DMS114 treated with DMSO at 0.1 percent for 48 hours (cell line): Measurements from ENCODE around the gene ZNF296.
"Not testable (repeated sequence)": the region's sequence is repeated elsewhere in the genome, so short reads cannot be mapped to it uniquely, and the experiment has no call there.

Experiments
- DNase-seq: peaks from one replicate; lab custom pipeline; 2025; ENCODE audit not compliant: unreplicated experiment; lab: John Stamatoyannopoulos, UW

ZNF296 gene

DNA sequence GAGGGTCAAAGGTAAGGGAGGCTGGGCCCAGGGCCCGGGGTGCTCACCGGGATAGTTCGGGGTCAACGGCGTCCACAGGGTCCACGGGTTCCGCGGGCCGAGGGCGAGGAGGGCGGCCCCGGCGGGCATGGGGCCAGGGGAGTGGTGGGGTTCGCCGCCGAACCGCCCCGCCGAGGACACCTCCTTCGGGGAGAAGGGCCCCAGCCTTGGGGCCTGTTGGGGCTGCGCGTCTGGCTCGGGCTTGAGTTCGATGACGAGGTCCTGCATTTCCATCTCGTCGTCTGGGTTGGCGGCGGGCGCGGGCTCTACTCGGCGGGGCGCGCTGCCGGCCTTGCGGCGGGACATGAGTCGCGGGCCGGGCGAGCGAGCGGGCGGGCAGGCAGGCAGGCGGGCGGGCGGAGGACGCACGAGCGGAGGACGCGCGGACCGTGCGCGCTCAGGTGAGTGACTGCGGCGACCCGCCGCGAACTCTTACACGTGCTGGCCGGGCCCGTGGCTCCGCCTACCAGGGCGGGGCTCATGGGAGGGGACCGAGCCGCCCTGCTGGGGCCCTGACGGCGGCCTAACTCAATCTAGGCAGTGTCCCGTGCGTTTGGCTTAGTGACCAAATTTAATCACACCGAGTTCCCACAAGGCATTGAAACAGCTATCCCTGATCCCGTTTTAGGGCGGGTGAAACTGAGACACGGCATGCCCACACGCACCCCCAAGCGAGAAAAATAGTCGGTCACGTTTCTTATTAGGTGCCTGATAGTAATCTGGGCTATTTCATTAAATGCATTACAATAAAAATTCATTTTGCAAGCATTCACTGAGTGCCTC lies at the start of gene ZNF296:
Gene ZNF296, minus strand, starts transcription at position 450 of the 822 bp plus-strand sequence. Its CDS starts 105 bp downstream, at position 345.
- DNase-seq = no peak

DNA sequence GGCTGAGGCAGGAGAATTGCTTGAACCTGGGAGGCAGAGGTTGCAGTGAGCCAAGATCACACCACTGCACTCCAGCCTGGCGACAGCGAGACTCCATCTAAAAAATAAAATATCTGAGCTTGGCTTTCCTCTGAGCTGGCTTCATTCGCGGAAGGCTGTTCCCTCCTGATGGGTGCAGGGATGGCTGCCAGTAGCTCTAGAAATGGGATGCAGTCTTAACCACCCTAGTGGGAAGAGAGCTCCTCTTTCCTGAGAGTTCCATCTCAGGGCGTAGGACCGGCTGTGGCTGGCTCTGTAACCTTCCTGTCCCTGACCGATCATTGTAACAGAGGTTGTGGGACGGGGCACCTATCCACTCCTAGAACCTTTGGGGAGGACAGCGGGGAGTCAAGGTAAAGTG lies 49.1 kb upstream of the ZNF296 start:
- no peak for DNase-seq

DNA sequence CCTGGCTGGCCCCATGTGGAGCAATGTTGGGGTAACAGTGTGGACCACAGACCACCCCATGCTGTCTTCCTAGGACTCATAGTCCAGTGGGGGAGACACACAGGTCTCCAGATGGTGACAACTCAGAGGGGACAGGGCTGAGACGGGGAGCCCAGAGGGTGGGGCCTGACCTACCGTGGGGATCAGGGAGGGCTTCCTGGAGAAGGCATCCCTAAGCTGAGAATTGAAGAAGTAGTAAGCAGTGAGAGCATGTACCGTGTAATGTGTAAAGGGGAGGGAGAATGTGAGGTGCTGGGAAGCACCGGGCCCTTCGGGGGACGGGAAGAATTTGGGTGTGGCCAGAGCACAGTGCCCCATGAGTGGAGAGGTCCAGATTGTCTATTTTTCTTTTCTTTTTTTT lies 47.7 kb upstream of the ZNF296 start:
- DNase-seq = no peak

DNA sequence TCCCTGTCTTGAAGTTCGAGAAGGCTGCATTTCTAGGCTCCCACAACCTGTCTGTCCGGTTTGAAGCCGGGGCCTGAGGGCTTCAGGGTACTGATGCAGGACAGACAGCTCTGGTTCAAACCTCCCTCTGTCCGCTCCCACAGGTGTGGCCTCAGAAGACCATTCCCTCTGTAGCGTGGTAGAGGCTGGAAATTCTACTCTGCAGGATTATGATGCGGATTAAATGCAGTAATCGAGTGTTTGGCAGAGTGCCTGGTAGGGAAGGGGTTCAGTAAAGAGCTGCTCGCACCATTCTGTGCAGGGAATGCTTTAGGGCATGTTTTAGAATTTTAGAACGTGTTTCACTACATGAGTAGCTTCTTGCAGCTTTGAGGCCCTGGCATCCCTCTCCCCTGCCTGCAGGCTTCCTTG lies 47.2 kb upstream of the ZNF296 start:
- no peak for DNase-seq

DNA sequence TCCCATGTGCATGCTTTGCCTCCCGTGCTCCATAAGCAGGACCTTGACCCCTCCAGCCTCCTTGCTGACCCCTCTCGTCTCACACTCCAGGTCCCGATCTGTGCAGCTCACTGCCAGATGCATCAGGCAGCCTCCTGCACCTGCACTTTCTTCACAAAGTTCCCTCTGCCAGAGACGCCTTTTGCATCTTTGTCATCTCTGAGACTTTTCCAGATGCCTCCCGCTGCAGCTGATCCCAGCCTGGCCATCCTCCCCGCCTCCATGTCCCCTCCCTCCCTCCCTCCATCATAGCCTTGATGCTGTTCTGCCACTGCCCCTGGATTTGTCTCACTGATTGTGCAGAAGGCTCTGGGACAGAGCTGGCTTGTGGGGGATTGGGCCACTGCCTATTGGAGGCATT lies 46.6 kb upstream of the ZNF296 start:
- DNase-seq = no peak

DNA sequence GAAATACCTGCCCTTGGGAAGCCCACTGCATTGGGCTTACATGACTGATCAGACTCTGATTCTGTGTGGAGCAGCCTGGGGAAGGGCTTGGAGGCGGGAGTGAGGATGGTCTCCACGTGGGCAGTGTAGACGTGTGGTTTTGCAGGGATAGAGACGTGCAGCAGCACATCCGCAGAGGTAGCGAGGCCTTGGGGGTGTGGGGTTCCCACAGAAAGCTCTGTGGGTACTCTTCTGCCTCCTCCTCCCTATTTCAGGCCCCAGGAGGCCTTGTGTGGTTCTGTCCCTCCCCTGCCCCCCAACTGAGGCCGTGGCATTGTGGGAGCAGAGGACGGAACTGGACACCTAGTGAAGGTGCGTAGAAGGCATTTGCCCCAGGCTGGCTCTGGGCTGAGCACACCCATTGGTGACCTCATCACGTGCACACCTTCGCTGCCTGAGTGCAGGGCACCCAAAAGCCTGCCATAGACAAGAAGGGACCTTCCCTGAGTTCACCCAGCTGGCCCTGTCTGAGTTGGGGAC lies 45.6 kb upstream of the ZNF296 start:
- no peak for DNase-seq

DNA sequence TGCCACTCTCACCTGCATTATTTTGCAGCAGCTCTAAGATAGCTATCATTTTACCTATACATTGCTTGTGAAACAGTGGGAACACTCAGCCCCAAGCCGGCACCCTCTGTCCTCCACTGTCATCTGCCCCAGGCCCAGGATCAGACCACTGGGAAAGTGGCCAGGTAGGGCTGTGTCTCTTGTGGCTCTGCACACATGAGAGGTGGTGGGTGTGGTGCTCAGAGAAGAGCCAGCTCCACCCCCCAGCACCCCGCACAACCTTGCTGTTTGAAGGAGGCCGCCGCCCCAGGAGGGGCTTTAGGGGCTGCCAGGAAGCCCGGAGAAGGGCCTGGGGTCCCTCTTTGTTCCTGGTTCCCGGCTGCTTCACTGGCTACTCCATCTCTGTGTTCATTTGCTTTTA lies 43.3 kb upstream of the ZNF296 start:
- DNase-seq = no peak

DNA sequence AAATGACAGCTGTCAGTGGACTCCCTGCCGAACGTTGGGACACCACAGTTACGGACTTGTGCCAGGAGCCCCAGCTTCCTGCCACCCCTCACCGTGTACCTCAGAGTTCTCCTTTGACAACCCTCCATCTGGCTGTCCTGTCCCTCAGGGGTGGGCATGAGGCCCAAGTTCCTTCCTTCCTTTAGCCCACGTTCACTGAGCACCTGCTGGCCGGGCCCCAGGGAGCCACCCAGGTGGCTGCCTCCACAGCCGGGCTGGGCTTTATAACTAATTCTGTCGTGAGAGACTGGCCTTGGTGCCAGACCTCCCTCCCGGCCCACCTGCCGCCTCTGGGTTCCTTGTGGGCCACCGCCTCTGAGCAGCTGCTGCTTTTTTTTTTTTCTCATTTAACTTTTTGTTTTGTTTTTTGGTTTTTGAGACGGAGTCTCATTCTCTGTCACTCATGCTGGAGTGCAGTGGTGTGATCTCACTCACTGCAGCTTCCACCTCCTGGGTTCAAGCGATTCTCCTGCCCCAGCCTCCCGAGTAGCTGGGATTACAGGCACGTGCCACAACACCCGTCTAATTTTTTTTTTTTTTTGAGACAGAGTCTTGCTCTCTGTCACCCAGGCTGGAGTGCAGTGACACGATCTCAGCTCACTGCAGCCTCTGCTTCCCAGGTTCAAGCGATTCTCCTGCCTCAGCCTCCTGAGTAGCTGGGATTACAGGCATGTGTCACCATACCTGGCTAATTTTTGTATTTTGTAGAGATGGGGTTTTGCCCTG lies 42.5 kb upstream of the ZNF296 start:
- DNase-seq = not testable (repeated sequence)

DNA sequence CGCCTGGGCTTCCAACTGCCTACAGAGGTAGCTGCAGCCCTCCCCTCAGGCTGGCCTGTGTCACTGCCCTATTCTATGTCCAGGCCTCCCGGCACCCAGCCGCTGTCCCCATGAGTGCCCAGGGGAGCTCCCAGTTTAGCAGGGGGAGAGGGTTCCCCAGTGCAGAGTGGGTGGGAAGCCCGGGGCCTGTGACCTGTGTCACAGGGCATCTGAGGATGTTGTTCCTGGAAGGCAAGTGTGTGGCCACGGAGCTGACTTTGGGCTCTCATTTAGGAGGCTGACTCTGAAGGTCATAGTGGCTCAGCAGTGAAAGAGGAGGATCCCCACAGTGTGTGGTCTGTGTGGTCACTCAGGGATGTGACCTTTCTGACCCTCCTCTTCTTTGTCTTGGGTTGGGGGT lies 41.8 kb upstream of the ZNF296 start:
- no peak for DNase-seq

DNA sequence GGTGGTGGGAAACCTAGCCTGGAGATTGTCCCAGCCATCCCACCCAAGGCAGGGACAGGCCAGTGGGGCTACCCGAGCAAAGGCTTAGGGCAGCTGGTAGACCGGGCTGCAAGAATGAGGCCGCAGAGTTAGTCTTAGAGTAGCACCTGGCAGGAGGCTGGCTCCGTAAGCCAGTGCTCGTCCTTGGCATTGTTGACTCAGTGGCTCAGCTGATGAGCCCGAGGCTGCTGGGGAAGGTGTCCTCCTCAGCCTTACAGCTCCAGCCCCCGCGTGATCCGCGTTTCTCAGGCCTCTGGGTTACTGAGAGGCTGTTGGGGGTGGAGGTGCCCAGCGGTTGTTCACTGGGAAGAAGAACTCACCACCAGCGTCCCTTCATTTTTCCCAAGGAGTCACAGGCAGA lies 41.4 kb upstream of the ZNF296 start:
- DNase-seq = no peak

DNA sequence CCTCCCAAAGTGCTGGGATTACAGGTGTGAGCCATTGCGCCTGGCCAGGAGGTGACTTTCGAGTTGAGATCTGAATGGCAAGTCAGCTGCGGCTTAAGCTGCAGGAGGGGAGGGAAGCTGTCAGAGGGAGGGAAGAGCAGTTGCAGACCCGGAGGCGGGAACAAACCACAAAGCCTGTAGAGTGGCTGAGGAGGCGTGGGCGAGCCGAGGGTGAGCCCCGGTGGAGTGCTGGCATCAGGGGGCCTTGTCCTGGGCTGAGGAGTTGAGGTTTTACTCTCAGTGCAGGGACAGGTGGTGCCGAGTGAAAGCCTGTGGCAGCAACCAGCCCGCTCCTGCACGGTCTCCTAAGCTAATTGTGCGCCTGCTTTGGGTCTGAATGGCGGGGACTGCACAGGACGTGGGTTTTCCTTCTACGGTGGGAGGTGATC lies 40.9 kb upstream of the ZNF296 start:
- DNase-seq = no peak

DNA sequence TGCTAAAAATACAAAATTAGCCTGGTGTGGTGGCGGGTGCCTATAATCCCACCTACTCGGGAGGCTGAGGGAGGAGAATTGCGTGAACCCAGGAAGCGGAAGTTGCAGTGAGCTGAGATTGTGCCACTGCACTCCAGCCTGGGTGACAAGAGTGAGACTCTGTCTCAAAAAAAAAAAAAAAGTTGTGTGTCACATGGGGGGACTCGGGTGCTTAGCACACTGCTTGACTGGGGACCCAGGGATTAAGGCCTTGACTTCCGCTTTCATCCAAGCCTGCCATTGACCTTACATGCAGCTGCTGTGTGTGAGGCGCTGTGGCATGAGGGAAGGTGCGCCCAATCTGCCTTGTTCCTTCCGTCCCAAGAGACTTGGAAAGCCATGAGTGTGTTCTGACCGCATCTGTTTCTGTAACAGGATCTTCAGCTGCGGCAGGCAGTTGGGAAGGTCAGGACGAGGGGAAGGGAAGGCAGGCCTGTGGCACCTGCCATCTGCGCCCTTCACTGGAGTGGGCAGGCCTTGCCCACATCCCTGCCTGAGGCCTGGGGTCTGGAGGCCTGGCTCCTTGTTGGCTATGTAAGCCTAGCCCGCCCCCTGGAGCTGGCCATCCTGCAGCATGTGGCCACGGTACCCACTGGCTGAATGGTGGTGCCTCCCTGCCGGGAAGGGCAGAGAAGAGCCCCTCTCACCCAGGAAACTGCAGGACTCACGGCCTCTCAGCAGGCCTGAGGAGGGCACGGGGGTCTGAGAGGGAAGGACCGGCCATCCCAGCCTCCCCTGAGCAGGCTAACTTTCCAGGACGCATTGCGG lies 39.7 kb upstream of the ZNF296 start:
- DNase-seq = no peak

DNA sequence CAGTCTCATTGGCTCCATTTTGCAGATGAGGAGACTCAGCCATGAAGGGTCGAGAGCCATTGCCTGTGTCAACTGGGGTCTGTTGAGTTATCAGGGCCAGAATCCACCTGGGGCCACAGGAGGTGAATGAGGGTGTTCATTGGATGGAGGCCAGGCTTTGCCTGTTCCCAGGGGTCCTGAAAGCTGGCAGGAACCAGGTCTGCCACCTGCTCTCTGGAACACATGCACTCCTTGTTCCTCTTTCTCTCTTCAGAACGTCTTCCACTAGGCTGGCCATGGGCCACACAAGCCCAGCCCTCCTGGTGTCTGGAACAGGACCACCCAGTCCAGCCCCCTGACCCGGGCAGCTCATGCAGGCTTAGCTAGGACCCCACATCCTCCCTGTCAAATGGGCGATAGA lies 37.8 kb upstream of the ZNF296 start:
- no peak for DNase-seq

DNA sequence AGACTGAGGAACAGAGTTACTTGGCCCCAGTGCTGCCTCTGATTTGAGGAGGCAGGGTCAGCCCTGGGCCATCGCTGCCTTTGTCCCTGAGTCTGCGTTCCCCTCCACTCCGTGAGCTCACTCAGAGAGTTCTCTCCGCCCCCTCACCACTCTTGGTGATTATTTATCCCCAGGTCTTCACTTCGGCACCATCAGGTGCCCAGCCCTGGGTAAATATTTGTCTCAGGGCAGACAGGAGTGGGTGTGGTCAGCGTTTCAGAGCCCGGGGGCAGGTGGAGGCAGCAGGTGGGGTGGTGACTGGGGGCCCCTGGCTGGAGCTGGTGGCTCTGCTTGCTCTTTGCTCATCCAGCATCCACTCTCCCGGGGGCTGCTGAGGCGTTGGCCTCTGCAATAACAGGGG lies 37.4 kb upstream of the ZNF296 start:
- DNase-seq = no peak

DNA sequence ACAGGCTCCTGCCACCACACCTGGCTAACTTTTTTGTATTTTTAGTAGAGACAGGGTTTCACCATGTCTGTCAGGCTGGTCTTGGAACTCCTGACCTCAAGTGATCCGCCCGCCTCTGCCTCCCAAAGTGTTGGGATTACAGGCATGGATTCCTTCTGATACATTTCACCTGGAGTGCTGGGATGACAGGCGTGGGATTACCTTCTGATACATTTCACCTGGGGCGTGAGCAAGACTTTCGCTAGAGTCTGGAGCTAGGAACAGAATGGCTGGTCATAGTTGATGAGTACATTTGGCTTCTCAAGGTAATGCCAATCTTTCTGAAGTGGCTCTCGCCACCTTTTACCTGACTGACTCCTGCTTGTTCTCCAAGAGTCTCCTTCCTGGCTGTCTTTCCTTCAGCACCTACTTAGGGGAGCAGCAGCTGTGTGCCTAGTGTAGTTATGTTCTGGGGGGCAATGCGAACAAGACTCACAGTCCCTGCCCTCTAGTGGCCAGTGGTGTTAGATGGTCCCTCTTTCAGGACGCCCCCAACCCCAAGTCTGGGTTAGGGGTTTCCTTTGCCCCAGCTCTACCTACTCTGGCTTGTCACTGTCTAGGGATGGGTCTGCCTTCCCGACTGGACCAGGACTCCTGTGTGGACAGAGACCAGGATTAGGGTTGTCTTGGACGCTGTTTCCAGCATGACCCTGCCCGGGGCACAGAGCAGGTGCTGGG lies 36.0 kb upstream of the ZNF296 start:
- DNase-seq = no peak

DNA sequence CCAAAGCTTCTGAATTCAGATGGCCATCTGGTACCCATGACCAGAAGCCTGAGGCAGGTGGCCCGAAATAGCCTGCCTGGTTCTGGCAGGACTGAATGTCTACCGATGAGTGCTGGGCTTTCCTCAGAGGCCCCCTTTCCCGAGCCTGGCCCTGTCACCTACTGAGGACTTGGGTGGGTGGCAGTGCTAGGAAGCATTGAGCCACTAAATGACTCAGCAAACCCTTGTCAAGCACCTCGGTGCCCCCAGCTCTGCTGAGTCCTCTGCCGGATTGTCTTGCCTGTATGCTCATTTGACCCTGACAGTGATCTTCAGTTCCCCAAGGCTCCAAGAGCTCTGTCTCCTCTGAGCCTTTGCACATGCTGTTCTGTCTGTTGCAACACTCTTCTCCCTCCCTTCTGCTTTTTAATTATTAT lies 34.6 kb upstream of the ZNF296 start:
- no peak for DNase-seq

DNA sequence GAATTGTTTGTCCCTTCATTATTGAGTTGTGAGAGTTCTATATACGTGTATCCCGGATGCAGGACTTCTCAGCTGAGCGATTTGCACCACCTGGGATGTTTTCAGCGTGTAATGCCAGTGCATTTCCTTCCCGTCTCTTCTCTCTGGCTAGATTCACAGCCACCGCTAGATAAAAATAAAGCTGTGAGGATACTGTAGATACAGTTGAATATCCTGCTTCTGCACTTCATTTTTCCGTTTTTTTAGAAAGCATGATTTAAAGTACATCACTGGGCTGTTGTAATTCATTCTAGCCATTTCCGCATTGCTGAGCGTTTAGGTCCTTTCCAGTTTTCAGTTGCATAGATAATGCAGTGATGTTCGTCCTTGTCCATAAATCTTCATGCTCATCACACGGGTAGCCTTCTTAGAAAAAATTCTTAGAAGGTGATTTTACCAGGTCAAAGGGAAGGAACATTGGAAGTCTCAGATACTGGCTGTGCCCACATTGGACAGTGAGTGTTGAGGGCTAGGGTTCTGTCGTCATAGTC lies 31.4 kb upstream of the ZNF296 start:
- DNase-seq = no peak

DNA sequence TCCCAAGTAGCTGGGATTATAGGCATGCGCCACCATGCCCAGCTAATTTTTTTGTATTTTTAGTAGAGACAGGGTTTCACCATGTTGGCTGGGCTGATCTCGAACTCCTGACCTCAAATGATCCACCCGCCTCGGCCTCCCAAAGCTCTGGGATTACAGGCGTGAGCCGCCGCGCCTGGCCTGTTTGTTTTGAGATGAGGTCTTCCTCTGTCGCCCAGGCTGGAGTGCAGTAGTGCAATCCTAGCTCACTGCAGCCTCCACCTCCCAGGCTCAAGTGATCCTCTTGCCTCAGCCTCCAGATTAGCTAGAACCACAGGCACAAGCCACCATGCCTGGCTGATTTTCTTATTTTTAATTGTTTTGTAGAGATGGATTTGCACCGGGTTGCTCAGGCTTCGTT lies 30.1 kb upstream of the ZNF296 start:
- not testable (repeated sequence) for DNase-seq

DNA sequence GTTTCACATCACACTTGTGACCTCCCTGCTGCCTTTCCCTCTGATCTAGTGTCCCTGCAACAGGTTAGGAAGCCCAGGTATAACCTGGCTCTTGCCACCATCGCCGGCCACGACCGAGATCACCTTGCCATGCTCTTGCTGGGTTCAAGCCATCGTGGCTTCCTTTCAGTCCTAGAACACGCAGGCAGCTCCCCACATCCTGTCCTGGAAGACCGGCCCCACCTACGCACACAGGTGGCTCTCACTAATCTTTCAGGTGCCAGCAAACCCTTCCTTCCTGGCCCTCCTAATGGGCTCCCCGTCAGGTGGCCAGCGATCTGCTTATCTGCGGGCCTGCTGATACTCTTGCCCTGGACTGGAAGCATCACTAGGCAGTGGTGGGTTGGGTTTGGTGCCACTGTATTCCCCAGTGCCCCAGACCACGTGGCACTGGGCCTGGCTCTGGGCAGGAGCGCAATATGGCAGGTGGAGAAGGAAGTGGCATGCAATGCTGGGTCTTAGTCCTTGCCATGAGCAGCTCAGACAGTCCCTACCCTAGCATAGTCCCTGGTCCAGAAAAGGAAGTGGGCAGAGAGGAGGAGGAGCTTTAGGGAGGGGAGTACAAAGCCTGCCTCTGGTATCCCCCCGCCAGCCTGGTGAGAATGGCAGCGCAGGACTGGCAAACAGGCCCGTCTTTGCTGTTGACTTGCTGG lies 28.5 kb upstream of the ZNF296 start:
- no peak for DNase-seq
